Fibroblast of the aortic adventitia (primary cell): Measurements from ENCODE around the gene DNMT3A. TPM values are rescaled to one million over a fixed set of nuclear protein-coding genes. Genes with fewer than 3 reads are reported as not detected.

ENCODE experiments used
- DNase-seq: peaks from one replicate; pipeline ENCODE4 v3.0.0-alpha.2; 2010; ENCODE audit warnings: low read depth
- H3K4me3 ChIP-seq: 2 replicates; pipeline ENCODE4 v1.5.1; 2011; ENCODE audit warnings: low read depth, mild to moderate bottlenecking, control low read depth, low read length, moderate library complexity
- total RNA-seq: library from RNA; depleted of rRNA; stranded (reverse); fragments of >200 nt; gene quantifications from 2 replicates; pipeline ENCODE4 v1.2.3, GENCODE V29; 2012; ENCODE audit warnings: low replicate concordance
- TF ChIP-seq, protein P1 (sequence below): IDR thresholded peaks from 2 replicates; pipeline ENCODE4 v1.5.1; 2011; ENCODE audit warnings: mild to moderate bottlenecking, low read length, control low read depth, inconsistent platforms; ENCODE audit not compliant: insufficient read depth

Gene DNMT3A
- total RNA-seq, 1 donor = 10.8 TPM

DNA sequence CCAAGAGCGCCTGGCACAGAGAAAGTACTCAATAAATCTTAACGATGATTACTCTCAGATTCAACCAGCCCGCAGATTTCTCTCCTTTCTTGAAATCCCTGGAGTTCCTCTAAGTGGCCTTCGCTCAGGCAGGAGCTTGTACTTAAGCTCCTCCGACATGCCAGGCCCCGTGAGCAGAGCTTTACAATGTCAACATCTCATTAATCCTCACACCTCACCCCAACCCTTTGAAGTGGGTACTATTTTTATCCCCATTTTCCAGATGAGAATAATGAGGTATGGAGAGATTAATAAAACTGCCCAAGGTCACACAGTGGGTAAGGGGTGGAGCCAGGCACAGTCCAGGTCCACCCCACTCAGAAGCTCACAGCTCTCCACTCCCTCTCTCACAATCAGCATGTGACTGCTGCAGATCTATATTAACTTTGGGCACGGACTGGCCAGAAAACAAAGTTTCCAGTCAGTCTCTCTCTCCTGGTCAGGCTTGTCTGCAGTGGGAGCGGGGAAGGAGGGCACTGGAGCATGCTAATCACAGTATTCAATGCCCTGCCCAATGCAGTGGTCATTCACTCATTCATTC, 18.0 kb downstream of the DNMT3A start:
- H3K4me3 ChIP-seq = no peak overlapping the region
- no peak for DNase-seq
- TF ChIP-seq, protein P1, sequence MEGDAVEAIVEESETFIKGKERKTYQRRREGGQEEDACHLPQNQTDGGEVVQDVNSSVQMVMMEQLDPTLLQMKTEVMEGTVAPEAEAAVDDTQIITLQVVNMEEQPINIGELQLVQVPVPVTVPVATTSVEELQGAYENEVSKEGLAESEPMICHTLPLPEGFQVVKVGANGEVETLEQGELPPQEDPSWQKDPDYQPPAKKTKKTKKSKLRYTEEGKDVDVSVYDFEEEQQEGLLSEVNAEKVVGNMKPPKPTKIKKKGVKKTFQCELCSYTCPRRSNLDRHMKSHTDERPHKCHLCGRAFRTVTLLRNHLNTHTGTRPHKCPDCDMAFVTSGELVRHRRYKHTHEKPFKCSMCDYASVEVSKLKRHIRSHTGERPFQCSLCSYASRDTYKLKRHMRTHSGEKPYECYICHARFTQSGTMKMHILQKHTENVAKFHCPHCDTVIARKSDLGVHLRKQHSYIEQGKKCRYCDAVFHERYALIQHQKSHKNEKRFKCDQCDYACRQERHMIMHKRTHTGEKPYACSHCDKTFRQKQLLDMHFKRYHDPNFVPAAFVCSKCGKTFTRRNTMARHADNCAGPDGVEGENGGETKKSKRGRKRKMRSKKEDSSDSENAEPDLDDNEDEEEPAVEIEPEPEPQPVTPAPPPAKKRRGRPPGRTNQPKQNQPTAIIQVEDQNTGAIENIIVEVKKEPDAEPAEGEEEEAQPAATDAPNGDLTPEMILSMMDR = no peak

DNA sequence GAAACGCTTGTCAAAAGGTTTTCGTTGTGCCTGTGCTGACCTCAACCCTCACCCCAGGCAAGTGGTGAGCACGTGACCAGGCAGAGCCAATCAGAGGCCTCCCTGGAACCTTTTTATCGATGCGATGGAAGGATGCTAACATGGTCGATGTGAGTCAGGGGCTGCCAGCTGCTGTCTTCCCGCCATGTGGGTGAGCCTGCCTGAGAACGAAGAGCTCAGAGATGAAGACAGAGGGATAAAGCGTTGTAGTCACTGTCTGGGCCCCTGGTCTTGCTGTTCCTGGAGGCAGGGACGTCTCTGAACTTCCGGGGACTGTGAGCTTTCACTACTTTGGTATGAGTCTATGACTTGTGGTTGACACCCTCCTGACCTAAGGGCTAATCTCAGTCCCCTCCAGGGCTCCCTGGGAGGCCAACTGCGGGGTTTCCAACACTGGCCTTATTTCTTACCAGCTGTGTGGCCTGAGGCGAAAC, 18.6 kb downstream of the DNMT3A start:
- TF ChIP-seq, protein P1 = no peak
- no peak overlapping the region for H3K4me3 ChIP-seq
- no peak for DNase-seq

DNA sequence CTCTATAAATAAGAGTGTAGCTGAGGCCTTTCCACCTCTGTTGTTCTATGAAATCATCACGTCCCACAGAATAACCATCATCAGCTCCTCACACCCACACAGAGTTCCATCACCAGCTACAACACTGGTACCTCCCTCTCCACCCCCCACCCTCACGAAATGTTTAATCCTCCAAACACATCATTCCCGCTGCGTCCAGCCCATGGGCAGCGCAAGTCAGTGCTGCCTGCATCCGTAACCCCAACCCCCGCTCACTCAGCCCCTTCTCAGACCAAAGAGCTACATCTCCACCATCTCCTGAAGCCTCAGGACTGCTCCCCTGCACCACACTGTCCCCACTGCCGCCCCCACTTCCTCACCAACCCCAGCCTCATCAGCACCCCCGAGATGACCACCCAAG, 19.4 kb downstream of the DNMT3A start:
- TF ChIP-seq, protein P1 = no peak
- no peak overlapping the region for H3K4me3 ChIP-seq
- no peak for DNase-seq

DNA sequence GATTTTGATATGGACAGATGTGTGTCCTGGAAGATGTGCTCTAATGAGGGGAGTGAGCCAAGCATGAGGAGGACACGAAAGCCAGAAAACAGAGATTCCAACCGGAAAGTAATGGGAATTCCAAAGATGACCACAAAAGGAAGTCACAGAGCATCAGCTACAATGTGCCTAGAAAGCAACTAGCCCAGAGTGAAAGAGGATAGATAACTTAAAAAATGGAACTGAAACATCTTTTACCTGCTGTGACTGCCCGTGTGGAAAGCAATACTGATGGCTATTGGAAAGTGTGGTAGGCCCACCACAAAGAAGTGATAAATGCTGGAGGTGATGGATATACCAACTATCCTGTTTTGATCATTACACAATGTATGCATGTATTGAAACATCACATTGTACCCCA, 21.6 kb downstream of the DNMT3A start:
- no peak for DNase-seq
- TF ChIP-seq, protein P1 = no peak
- H3K4me3 ChIP-seq = no peak overlapping the region

DNA sequence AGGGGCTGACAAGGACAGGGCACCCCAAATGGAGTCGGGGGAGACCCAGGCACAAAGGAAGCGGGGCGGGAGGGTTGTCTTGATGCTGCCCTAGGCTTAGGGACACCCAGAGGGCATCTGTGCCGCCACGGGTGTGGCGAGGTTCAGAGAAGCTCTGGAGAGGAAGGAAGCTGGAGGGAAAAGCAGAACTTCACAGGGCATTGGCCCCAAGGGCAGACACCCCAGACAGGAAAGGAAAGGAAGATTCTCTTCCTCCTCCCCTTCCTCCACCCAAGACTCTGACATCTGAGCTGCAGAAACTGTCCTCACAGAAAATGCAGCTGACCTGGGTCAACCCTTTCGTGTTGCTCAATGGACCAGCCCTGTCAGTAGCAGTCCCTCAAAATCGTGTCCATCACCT, 25.6 kb downstream of the DNMT3A start:
- TF ChIP-seq, protein P1 = no peak
- no peak for DNase-seq
- H3K4me3 ChIP-seq = no peak overlapping the region

DNA sequence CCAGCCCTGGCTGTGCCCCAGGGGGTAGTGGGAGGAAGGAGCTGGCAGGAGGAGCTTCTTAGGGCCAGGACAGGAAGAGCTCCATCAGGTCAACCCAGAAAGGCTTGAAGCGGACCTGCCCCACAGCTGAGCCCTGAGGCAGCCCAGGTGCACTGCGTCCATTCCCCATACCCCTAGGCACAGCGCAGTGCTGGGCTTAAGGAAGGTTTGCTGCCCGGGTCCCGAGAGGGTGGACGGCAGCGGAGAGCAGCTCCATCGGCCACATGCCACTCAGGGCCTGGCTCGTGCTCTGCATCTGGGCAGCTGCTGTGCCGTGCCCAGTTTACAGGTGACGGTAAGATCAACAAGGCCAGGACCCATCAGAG, 26.4 kb downstream of the DNMT3A start:
- no peak for DNase-seq
- no peak overlapping the region for H3K4me3 ChIP-seq
- TF ChIP-seq, protein P1 = no peak
